ENCODE data around the gene FKBP4.
"Not testable (repeated sequence)": the region's sequence is repeated elsewhere in the genome, so short reads cannot be mapped to it uniquely, and the experiment has no call there.

FKBP4 gene, protein sequence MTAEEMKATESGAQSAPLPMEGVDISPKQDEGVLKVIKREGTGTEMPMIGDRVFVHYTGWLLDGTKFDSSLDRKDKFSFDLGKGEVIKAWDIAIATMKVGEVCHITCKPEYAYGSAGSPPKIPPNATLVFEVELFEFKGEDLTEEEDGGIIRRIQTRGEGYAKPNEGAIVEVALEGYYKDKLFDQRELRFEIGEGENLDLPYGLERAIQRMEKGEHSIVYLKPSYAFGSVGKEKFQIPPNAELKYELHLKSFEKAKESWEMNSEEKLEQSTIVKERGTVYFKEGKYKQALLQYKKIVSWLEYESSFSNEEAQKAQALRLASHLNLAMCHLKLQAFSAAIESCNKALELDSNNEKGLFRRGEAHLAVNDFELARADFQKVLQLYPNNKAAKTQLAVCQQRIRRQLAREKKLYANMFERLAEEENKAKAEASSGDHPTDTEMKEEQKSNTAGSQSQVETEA

DNA sequence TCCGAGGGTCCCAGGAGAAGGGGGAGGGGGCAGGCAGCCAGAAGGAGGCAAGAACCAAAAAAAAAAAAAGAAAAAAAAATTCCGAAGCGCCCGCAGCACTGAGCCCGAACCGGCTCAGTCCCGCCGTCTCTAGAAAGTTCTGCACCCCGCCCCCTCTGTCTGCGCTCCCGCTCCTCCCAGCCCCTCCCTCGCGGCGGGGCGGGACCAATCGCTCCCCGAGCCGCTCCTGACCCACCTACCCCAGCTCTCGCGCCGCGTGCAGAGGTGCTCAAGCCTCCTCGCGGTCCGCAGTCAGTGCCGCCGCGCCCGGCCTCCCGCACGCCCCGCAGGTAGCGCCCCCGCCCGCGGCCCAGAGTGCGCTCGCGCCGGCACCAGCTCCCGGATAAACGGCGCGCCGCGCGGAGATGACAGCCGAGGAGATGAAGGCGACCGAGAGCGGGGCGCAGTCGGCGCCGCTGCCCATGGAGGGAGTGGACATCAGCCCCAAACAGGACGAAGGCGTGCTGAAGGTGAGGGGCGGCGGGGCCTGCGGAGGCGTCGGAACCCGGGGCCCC, at the start of gene FKBP4:
Gene FKBP4 (plus strand): TSS at position 235 of the 554 bp plus-strand sequence. CDS start 170 bp downstream, at position 405.
- peak; percentile 85 for DNase-seq (ENCODE audit: low spot score)

DNA sequence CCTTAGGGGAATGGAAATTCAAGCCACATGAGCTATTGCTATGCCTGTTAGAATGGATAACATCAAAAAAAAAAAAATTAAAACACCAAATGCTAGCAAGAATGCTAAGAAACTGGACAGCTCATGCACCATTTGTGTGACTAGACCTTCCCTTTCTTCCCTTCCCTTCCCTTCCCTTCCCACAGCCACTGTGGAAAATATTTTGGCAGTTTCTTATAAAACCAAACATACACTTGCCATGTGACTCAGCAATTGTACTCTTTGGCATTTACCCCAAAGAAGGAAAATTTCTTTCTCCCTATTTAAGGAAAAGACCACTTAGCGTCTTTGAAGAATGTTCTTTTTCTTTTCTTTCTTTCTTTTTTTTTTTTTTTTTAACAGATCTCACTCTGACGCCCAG, 49.1 kb upstream of the FKBP4 start:
- DNase-seq (ENCODE audit: low spot score): no peak

DNA sequence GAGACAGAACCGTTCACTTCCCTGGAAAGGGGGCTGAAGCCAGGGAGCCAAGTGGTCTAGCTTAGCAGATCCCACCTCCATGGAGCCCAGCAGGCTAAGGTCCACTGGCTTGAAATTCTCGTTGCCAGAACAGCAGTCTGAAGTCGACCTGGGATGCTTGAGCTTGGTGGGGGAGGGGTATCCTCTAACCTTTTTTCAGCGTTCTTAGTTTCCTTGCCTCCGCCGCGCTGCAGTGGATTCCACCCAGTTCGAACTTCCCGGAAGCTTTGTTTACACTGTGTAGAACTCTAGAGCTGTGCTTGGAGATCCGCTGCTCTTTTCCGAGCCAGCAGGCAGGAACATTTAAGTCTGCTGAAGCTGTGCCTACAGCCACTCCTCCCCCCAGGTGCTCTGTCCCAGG, 45.2 kb upstream of the FKBP4 start:
- no peak for DNase-seq (ENCODE audit: low spot score)

DNA sequence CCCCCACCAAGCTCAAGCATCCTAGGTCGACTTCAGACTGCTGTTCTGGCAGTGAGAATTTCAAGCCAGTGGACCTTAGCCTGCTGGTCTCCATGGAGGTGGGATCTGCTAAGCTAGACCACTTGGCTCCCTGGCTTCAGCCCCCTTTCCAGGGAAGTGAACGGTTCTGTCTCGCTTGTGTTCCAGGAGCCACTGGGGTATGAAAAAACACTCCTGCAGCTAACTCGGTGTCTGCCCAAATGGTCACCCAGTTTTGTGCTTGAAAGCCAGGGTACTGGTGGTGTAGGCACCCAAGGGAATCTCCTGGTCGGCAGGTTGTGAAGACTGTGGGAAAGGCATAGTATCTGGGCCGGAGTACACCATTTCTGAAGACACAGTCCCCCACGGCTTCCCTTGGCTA, 44.6 kb upstream of the FKBP4 start:
- no peak for DNase-seq (ENCODE audit: low spot score)

DNA sequence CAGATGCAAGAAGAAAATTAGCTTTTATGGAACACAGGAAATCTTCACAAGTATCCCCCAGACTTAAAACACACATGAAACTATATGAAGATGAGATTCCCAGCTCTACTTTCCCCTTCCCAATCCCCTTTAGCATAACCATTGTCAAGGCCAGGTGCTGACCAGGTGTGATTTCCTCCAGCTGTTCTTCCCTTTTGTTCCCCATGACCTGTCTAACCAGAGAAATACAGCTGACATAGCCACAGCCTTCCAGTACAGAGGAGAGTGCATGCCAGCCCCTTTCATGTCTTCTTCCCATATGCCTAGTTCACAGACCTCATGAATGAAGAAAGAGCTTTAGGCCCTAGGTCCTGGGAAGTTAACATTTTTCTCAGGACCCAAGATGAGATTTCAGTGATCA, 43.5 kb upstream of the FKBP4 start:
- no peak for DNase-seq (ENCODE audit: low spot score)

DNA sequence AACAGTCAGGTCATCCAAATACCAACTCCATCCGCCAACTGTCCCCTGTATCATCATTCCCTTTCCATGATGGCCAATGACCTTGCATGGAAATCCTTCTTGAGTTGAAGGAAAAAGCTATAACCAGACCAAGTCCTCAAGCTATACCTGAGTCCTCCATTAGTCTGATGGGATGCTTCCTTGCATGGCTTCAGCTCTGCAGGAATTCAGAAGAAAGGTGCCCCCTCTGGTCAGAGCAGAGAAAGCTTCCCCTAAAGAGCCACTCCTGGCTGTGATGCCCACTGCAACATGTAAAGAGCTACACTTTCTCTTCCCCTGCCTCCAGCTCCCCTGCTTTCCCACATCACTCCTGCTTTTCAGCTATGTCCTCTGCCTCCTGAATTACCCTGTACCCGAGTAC, 43.1 kb upstream of the FKBP4 start:
- no peak for DNase-seq (ENCODE audit: low spot score)

DNA sequence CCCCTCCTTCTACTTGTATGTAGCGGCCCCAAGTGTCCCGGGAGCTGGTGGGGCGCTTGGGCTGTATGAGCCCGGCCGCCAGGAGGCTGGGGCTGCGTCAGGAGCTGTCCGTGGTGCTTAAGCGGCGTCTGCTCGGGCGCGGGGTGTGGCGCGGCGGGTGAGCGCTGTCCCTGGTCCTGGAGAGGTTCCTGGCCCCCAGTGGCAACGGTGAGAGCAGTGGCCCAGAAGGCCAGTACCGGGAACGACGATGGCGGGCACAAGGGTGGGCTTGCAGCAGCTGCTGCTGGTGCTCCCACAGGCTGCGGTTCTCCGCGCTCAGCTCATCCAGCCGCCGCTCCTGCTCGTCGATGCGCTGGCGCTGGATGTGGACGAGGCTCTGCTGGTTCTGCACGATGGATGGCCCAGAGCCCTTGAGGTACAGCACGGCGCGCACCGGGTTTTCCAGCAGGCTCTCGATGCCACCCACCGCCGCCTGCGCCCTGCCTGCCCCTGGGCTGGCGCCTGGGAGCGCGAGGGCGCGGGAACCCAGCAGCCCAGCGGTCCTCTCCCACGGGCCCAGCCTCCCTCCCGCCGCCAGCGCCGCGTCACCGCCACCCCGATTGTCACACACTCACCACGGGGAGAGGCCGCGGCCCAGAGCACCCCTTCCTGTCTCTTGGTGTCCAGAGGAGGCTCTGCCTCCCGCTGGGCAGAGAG, 41.9 kb upstream of the FKBP4 start:
- DNase-seq (ENCODE audit: low spot score): peak; percentile 63

DNA sequence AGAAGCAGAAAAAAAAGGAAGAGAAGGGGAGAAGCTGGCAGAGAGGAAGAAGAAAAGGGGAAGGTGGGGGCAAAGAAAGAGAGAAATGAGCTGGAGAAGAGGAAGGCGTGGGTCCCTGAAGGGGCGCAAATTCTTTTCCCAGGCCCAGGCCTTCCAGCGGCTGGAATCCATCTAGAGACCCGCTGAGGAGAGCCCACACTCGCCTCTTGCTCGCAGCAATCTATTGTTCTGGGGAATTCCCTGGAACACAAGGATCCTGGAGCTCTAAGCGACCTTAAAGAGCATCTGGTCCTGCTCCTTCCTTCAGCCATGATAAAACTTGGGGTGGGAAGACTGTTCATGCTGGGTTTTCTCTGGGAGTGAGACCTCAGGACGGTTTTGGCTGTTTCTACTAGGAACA, 41.2 kb upstream of the FKBP4 start:
- no peak for DNase-seq (ENCODE audit: low spot score)

DNA sequence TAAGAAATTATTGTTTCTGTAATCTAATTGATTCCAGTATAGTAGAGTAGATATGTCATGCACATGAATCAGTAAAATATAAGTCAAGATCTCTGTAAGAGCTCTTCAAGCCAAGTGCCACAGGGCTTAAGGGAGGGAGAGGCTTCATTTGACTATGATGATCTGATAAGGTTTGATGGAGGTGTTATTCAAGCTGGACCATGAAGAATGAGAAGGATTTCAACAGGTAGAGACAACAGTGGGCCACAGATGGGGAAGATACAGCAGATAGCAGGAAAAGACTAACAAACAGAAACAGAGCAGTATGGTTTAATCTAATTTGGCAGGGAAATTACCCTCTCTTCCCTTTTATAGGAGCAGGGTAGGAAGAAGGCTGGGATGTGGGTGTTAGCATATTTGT, 40.6 kb upstream of the FKBP4 start:
- no peak for DNase-seq (ENCODE audit: low spot score)

DNA sequence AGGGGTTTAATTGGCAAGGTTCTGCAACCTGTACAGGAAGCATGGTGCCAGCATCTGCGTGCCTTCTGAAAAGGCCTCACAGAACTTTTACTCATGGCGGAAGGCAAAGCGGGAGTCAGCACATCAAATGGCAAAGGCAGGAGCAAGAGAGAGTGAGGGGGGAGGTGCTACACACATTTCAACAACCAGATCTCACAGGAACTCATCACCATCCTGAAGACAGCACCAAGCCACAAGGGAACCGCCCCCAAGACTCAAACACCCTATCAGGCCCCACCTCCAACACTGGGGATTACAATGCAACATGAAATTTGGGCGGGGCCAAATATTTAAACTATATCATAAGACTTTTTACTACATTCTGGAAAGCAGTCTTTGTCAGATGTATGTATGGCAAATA, 38.0 kb upstream of the FKBP4 start:
- DNase-seq (ENCODE audit: low spot score): no peak

DNA sequence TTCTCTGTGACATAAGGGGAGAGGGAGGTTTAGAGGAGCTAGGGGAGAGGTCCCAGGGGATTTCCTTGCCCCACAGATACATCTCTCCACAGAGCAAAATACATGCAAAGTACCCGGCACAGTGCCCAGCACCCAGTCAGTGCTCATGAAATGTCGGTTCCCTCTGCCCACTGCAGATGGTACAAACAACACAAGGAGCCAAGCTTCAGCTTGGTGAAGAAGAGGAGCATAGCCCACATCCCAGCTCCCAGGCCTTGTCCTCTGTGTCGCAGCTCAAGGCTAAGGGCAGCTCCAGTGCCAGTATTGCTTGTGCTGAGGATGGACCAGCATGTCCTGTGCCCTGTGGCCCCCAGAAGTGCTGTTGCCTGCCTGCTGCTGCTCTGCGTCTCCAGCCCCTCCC, 35.0 kb upstream of the FKBP4 start:
- DNase-seq (ENCODE audit: low spot score): no peak

DNA sequence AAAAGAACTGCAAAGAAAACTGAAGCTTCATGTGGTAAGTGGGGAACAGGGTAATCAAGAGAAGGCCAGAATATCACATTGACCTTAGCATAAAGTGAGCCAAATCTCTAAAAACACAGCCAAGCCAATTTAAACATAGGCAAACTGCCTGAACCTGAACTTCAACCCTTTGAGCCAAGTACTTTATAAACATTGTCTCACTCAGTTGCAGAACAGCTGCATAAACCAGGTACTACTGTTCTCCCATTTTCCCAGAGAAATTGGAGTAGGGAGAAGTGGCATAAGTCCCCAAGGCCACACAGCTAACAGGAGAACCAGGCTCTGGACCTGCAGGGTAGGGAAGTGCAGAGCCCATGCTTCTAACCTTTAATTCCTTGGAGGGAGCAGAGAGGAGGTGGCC, 30.4 kb upstream of the FKBP4 start:
- DNase-seq (ENCODE audit: low spot score): no peak

DNA sequence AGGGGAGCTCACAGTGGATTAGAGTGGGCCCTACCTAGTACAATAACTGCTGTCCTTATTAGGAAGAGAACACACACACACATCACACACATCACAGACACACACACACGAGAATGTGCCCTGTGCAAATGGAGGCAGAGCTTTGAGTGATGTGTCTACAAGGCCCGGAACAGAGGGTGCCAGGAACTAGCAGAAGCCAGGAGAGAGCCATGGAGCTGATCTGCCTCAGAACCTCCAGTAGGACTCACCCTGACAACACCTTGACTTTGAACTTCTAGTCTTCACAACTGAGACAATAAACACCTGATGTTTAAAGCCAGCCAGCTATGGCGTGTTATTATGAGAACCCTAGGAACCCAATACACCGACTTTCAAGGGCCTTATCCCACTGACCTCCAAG, 29.7 kb upstream of the FKBP4 start:
- DNase-seq (ENCODE audit: low spot score): no peak

DNA sequence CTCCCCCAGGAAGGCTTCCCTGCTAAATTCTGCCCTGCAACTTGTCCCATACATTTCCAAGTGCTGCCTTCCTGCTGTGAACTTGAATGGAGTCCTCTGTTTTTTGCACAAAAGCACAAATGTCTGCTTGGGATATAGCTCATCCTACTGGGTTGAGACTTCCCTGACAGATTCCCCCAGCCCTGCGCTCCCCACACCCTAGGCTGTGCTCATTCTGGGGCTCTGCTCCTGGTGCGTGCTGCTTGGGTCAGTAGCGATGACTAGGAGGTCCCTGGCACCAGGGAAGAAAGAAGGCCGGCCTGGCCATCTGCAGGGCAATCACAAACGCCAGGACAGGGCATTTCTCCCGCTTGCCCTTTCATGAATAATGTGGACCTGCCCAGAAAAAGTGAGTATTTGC, 29.2 kb upstream of the FKBP4 start:
- DNase-seq (ENCODE audit: low spot score): no peak

DNA sequence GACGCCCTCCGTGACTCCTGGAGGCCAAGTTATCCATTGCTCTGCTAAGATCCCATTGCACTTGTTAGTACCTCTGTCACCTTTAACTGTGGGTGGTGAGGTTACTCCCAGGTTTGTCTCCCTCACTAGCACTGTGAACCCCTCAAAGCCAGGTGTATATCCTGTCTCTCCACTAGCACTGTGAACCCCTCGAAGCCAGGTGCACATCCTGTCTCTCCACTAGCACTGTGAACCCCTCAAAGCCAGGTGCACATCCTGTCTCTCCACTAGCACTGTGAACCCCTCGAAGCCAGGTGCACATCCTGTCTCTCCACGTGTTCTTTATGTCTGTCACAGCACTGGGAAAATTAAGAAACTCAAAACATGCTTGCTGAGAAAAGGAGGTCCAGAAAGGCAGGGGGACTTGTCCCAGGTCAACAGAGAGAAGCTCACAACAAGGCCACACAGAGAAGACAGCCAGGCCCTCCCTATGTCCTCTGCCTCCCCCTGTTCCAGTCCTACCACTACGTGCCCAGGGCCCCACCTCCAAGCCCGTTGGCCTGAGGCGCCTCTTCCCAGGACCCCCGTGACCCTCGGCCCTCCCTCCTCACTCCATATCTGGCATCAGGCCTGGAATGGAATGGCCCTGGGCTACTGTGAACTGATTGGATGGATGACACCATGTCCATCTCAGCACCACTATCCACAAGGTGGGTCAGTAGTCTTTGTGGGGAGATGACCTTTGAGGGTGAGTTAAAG, 26.4 kb upstream of the FKBP4 start:
- DNase-seq (ENCODE audit: low spot score): no peak

DNA sequence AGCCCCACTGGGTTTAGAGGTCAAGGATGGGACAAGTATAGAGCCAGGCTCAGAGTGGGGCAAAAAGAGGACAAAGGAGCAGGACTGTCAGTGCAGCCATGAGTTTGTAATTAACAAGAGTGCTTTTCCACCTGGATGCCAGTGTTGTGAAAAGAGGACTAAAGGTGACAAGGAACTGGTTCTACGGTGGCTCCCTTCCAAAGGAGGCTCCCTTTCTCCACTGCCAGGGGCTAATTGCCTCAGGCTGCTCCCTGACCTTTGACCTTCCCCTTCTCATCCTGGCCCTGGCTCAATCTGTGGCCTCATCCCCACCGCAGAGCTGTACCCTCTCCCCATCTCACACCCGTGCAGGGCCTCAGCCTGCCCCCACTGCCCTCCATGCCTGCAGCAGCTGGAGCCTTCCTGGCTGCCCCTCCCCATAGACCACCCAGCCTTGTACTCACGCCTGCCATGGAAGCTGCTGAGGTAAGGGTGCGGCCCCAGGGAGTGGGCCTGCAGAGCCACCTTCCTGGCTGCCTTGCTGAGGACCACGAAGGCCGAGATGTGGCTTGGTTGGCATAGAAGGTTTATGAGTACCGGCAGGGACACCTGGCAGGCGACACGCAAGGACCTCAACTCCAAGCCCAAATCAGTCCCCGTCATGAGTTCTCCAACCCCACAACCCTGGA, 24.8 kb upstream of the FKBP4 start:
- no peak for DNase-seq (ENCODE audit: low spot score)

DNA sequence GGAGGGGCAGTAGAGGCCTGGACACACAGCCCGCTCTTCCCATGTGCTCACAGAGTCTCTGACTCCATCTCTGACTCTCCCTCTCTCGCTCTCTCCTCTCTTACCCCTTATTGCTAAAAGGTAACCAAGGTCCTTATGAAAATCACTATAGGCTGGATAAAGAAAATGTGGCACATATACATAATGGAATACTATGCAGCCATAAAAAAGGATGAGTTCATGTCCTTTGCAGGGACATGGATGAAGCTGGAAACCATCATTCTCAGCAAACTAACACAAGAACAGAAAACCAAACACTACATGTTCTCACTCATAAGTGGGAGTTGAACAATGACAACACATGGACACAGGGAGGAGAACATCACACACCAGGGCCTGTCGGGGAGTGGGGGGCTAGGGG, 24.2 kb upstream of the FKBP4 start:
- DNase-seq (ENCODE audit: low spot score): not testable (repeated sequence)

DNA sequence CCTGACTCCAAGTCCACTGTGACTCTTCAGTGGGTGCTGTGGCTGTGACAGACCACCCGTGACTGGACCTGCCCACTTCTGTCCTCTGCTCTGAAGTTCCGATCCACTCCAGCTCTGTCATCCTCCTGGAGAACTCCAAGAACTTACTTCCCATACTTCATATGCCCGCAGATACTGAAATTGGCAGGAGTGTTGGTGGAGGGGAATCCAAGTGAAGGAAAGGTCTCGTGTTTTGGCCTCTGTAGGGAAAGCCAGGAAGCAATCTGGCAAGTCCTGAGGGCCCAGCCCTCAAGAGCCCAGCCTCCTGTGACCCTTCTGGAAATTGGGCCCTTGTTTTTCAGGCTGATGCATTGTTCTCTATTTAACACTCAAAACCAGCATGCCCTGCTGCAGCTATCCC, 22.4 kb upstream of the FKBP4 start:
- no peak for DNase-seq (ENCODE audit: low spot score)

DNA sequence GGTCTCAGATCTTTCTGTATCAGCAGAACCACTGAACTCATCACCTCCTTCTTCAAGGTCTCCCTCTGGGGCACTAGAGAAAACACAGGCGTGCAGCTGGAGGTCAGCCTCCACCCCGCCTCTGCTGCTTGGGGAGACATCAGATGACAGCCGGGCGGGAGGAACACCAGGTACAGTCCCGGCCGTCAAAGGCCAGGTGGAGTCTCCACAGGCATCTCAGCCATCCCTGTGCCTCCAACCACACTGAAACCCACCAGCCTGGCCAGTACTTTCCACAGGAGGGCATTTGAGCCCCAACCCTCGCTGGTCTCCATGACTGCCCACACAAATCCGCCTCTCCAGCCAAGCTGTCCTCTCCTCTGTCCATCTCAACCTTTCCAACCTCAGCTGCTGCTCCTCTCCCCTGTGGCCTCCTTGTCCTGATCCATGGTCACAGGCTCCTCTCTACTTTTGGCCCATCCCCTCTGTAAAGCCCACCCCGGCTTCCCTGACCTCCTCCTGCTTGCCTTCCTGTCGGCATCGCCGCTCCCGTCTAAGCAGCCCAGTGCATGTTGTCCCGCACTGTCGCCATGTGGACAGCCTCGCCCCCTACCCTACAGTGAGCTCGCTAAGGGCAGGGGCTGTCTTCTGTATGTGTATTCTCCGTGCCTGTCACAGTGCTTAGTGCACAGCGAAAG, 21.4 kb upstream of the FKBP4 start:
- DNase-seq (ENCODE audit: low spot score): no peak

DNA sequence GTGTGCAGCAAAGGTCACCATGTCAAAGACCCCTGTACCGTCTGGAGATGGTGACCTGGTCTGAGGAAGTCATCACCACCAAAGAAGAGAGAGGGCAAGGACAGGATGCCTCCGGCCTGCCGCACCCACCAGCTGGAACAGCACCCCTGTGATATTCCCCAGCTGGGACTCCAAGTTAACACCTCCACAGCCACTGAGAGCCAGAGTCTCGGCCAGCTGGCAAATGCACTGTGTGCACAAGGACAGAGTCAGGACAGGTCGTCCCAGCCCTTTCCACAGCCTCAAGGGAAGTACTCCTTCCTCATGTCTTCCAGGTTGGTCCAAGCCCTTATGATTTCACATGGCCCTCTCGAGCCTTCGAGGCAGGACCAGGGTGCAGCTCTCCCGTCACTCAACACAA, 19.3 kb upstream of the FKBP4 start:
- no peak for DNase-seq (ENCODE audit: low spot score)

DNA sequence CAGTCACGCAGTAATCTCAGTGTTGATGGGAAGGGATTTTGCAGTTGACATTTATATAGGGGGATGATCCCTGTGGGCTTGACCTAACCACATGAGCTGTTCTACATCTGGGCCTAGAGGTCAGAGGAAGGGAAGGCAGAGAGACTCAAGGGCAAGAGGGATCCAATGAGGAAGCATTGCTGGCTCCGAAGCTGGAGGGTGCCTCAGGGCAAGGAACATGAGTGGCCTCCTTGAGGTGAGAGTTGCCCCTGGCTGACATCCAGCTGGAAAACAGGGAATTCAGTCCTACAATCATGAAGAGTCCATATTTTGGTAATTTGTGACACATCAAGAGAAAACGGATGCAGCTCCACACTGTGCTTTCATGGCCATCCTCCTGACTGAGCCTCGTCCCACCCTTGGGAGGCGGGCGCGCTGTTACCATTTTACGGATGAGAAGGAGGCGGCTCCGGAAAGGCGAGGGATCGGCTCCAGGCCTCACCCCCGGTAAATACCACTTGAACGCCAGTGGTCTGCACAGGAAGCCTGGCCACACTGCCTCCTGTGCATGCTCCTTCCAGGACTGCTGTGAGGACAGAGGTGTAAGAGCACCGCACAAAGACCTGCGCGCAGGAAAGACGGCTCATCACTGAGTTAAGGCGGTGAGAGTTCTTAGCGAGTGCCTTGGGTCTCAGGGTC, 18.5 kb upstream of the FKBP4 start:
- no peak for DNase-seq (ENCODE audit: low spot score)
